K562 (cell line): ENCODE data around the gene CRYBA4. TPM values are rescaled to one million over a fixed set of nuclear protein-coding genes. Genes with fewer than 3 reads are reported as not detected.
A peak's percentile ranks its signal among the peaks of the same experiment; 100 is the strongest.

Experiments
- ATAC-seq: fragments of 200-7000 bp; cut with Tn5 transposase; 3 replicates; pipeline ENCODE4 v1.9.1; 2020; ENCODE audit warnings: moderate library complexity
- BruUV-seq: library from RNA; stranded (reverse); fragments of 400-500 nt; replicated peaks from 2 replicates; lab custom pipeline; 2021; lab: Mats Ljungman, UMichigan
- CTCF ChIA-PET: fragments of 300-600 bp; formaldehyde crosslinking; extraction: SDS; loops from one replicate; lab custom pipeline; 2021; ENCODE audit warnings: low intra/inter-chr PET ratio; lab: Yijun Ruan, JAX
- POLR2A ChIA-PET: fragments of 300-600, 350-650 bp; sonication (Branson Sonifier 250); formaldehyde crosslinking; extraction: SDS; loops from one replicate; lab custom pipeline; 2021; ENCODE audit warnings: antibody characterized with exemption, inconsistent platforms; lab: Yijun Ruan, JAX
- DNase-seq, 4 experiments: peaks; one replicate each; pipeline versions ENCODE4 v3.0.0 to v3.0.0-alpha.2; 2011 to 2018; ENCODE audit warnings: low spot score in 3 of 4, mixed read lengths in 3 of 4; ENCODE audit errors: extremely low read depth in 1 of 4
- FAIRE-seq: peaks from 2 replicates; lab custom pipeline; 2011; peaks lifted over from hg19 to GRCh38; lab: Jason Lieb, UNC
- H2AFZ ChIP-seq: 2 replicates; pipeline ENCODE4 v1.6.0; 2011; ENCODE audit warnings: low read depth, low read length, control low read depth, inconsistent platforms
- H3K27ac ChIP-seq: fragments of 200-600 bp; 3 replicates; pipeline ENCODE4 v1.8.0; 2011; ENCODE audit warnings: low read depth, mild to moderate bottlenecking, control low read depth, inconsistent platforms, low read length, moderate library complexity, mixed read lengths; ENCODE audit errors: extremely low read depth
- H3K27me3 ChIP-seq, 2 experiments: fragments of 300-600 bp in 1 of 2; 2 replicates in 1 of 2; 3 replicates in 1 of 2; pipeline versions ENCODE4 v1.6.0 to v1.8.0; 2011; ENCODE audit warnings: inconsistent platforms in 2 of 2, low read length in 2 of 2, mild to moderate bottlenecking in 1 of 2, mixed read lengths in 1 of 2, moderate library complexity in 1 of 2; ENCODE audit not compliant: control insufficient read depth in 2 of 2, insufficient read depth in 2 of 2
- H3K36me3 ChIP-seq: fragments of 300-600 bp; 3 replicates; pipeline ENCODE4 v1.8.0; 2011; ENCODE audit warnings: mild to moderate bottlenecking, low read length, inconsistent platforms; ENCODE audit not compliant: control insufficient read depth, insufficient read depth
- H3K4me1 ChIP-seq, 2 experiments: fragments of 200-600 bp in 1 of 2; replicated peaks in 1 of 2; 2 replicates in 1 of 2; 3 replicates in 1 of 2; pipeline versions ENCODE4 v1.5.1 to v1.8.0; 2011; ENCODE audit warnings: inconsistent platforms in 2 of 2, low read length in 2 of 2, mild to moderate bottlenecking in 1 of 2, mixed read lengths in 1 of 2, moderate library complexity in 1 of 2; ENCODE audit not compliant: control insufficient read depth in 2 of 2, insufficient read depth in 2 of 2
- H3K4me2 ChIP-seq: 2 replicates; pipeline ENCODE4 v1.6.1; 2011; ENCODE audit warnings: low read length, control low read depth, inconsistent platforms, mixed read lengths; ENCODE audit not compliant: insufficient read depth
- H3K4me3 ChIP-seq: fragments of 200-600 bp; sonication (generic), shearing (Covaris generic); 2 replicates; pipeline ENCODE4 v1.5.1; 2016; ENCODE audit warnings: control low read depth, inconsistent platforms
- H3K79me2 ChIP-seq: fragments of 200-600 bp; 3 replicates; pipeline ENCODE4 v1.8.0; 2011; ENCODE audit warnings: low read length, inconsistent platforms; ENCODE audit not compliant: control insufficient read depth, insufficient read depth
- H3K9ac ChIP-seq, 2 experiments: 2 replicates each; pipeline versions ENCODE4 v1.6.0 to v1.6.1; 2011; ENCODE audit warnings: low read depth in 2 of 2, low read length in 2 of 2, control low read depth in 1 of 2, inconsistent platforms in 1 of 2, mild to moderate bottlenecking in 1 of 2, mixed read lengths in 1 of 2; ENCODE audit not compliant: insufficient read depth in 1 of 2
- H3K9me1 ChIP-seq: one replicate; pipeline ENCODE4 v1.6.0; 2011; ENCODE audit warnings: inconsistent platforms, mild to moderate bottlenecking, low read length, moderate library complexity; ENCODE audit not compliant: control insufficient read depth, insufficient read depth
- H3K9me3 ChIP-seq: replicated peaks from 2 replicates; pipeline ENCODE4 v1.5.1; 2011; ENCODE audit warnings: low read depth, low read length, inconsistent platforms; ENCODE audit not compliant: control insufficient read depth, insufficient read depth
- H4K20me1 ChIP-seq: replicated peaks from 2 replicates; pipeline ENCODE4 v1.6.1; 2011; ENCODE audit warnings: low read length, inconsistent platforms, mixed read lengths; ENCODE audit not compliant: control insufficient read depth, insufficient read depth
- ADNP ChIP-seq: fragments of 200-800 bp; sonication (Bioruptor generic); IDR thresholded peaks from 2 replicates; pipeline ENCODE4 v1.6.1; 2016; ENCODE audit warnings: missing genetic modification characterization, missing compliant biosample characterization
- BCOR ChIP-seq: fragments of 450-650 bp; IDR thresholded peaks from 2 replicates; pipeline ENCODE4 v1.6.1; 2016
- HDAC2 ChIP-seq: fragments of 450-650 bp; IDR thresholded peaks from 2 replicates; pipeline ENCODE4 v1.6.1; 2016; ENCODE audit warnings: mild to moderate bottlenecking
- KDM1A ChIP-seq, 2 experiments: fragments of 450-650 bp; IDR thresholded peaks; 2 replicates each; pipeline ENCODE4 v1.6.1; 2016; ENCODE audit warnings: mild to moderate bottlenecking in 2 of 2
- NBN ChIP-seq: fragments of 450-650 bp; IDR thresholded peaks from 2 replicates; pipeline ENCODE4 v1.6.1; 2016; ENCODE audit warnings: low read depth, mild to moderate bottlenecking
- RBM25 ChIP-seq: fragments of 200-400 bp; formaldehyde crosslinking; IDR thresholded peaks from 2 replicates; pipeline ENCODE4 v1.6.1; 2018; ENCODE audit warnings: low read length, low read depth, moderate library complexity; ENCODE audit not compliant: severe bottlenecking
- SOX6 ChIP-seq: fragments of 450-650 bp; IDR thresholded peaks from 2 replicates; pipeline ENCODE4 v1.6.1; 2014; ENCODE audit warnings: mild to moderate bottlenecking
- ZBTB34 ChIP-seq: fragments of 250-450 bp; sonication (Bioruptor Pico); IDR thresholded peaks from 2 replicates; pipeline ENCODE4 v1.8.0; 2021; ENCODE audit warnings: mild to moderate bottlenecking, moderate library complexity
- WGBS: fragments of 100-300 bp; shearing (Covaris generic); methylation state at CpG from one replicate; pipeline ENCODE4 v1.1.6; 2016; ENCODE audit warnings: low coverage, mixed read lengths; ENCODE audit not compliant: insufficient coverage; ENCODE audit errors: missing lambda C conversion rate; 5-methylcytosine and 5-hydroxymethylcytosine counted together
- in situ Hi-C: fragments of 300-500 bp; cut with MboI; formaldehyde crosslinking; loops from 4 replicates; pipeline ENCODE4 v1.15.0; 2018; ENCODE audit warnings: inconsistent platforms, mixed read lengths
- intact Hi-C: fragments of 100-400 bp; cut with micrococcal nuclease; formaldehyde crosslinking; loops from 2 replicates; pipeline ENCODE4 v1.14.2; 2022
- polyA plus RNA-seq, 8 experiments: library from polyadenylated mRNA; depleted of rRNA in 4 of 8; stranded (reverse) in 5 of 8; unstranded in 3 of 8; fragments of >200 nt; fragmentation: Nextera tagmentation in 2 of 8; fragmentation: Illumina TruSeq in 1 of 8; extraction: Ambion mirVana in 2 of 8; extraction: Trizol in 1 of 8; gene quantifications; 2 replicates each; pipeline versions ENCODE4 v1.2.1 to v1.2.3, GENCODE V29; 2011 to 2014; ENCODE audit warnings: inconsistent platforms in 1 of 8, missing spikeins in 1 of 8
- total RNA-seq, 7 experiments: library from RNA; depleted of rRNA in 6 of 7; stranded (reverse); fragments of >200 nt in 6 of 7; fragmentation: Illumina TruSeq in 2 of 7; extraction: Trizol in 2 of 7; gene quantifications; 2 replicates each; pipeline versions ENCODE4 v1.2.1 to v1.2.3, GENCODE V29; 2011 to 2021; ENCODE audit warnings: low replicate concordance in 1 of 7

Gene CRYBA4
- total and polyA plus RNA-seq, 9 of the 15 experiments (the other 6 are each of a cell fraction or from before 2014, with no cell fraction given), result 0.59 to 3.3 (median 1.6) TPM

GRCh38 chr22:26574001-26574723, 47.6 kb upstream of the CRYBA4 start:
- CTCF ChIA-PET, result no interaction called here
- in situ Hi-C loops, result no loop called here
- Histone ChIP-seq H3K9ac (no peak overlapping the region), H3K27me3 (no peaks in the 10 kb centered on the region), H3K36me3 (peaks cover 81% of the 10 kb centered on the region), H3K9me3 (no peaks in the 10 kb centered on the region), H3K4me1 (peaks cover 5 to 24% of the 10 kb centered on the region in 2 experiments), H2AFZ (no peak overlapping the region), H3K9me1 (peaks cover 5% of the 10 kb centered on the region), H3K79me2 (peaks cover 92% of the 10 kb centered on the region), H3K4me2 (peak overlapping the region; percentile 41), H4K20me1 (peaks cover 48% of the 10 kb centered on the region), H3K27ac (peak overlapping the region; percentile 50), H3K4me3 (no peak overlapping the region)
- intact Hi-C loops, result no loop called here
- DNase-seq (no peak), FAIRE-seq (no peak), ATAC-seq (no peak)
- POLR2A ChIA-PET, result interaction anchor here (1.0 to 1.9 kb wide), 3 partner anchors 9 to 35 kb away, joined by 3 to 5 read pairs (median 4); no protein-coding TSS in a partner anchor
- 48% methylated on average over 7 of the region's 7 CpGs for WGBS
- BruUV-seq, result no TSS peak
- TF ChIP-seq SOX6 (no peak), RBM25 (peak; percentile 81), ADNP (tag) (peak; percentile 51; the same call in 1 of the 2 replicates), HDAC2 (peak; percentile 38; the same call in 1 of the 2 replicates), NBN (no peak), KDM1A (IDR thresholded peaks at IDR 0.05) (peak in 1 of 2 experiments; percentile 56; a peak in 2 of 4 replicates), ZBTB34 (CRISPR knock-in tag) (no peak), BCOR (peak; percentile 76)
